Neural cell (in vitro differentiated cells): ENCODE results near the gene MED13L.

Source experiments
- CTCF ChIP-seq: fragments of 450-650 bp; IDR thresholded peaks from 2 replicates; pipeline ENCODE4 v1.5.1; 2014; ENCODE audit warnings: antibody characterized with exemption, mild to moderate bottlenecking, moderate library complexity; ENCODE audit not compliant: poor library complexity, severe bottlenecking
- EZH2 ChIP-seq: fragments of 200-600, 300-800 bp; shearing (Covaris generic), sonication (generic); IDR thresholded peaks from 2 replicates; pipeline ENCODE4 v1.6.1; 2014; ENCODE audit warnings: antibody characterized with exemption, low read length, borderline replicate concordance, mild to moderate bottlenecking; ENCODE audit not compliant: insufficient read depth, poor library complexity, severe bottlenecking
- RAD21 ChIP-seq: fragments of 450-650 bp; conservative IDR thresholded peaks from 2 replicates; pipeline ENCODE4 v1.6.1; 2014; ENCODE audit warnings: antibody characterized with exemption, mild to moderate bottlenecking, moderate library complexity

- no peak for TF ChIP-seq EZH2
- TF ChIP-seq CTCF: no peak
- TF ChIP-seq RAD21: no peak
Measured at GRCh38 chr12:115988625-115989563, 288.6 kb downstream of the MED13L start.
